ENCODE measurements around the gene BCL2A1.

DNA sequence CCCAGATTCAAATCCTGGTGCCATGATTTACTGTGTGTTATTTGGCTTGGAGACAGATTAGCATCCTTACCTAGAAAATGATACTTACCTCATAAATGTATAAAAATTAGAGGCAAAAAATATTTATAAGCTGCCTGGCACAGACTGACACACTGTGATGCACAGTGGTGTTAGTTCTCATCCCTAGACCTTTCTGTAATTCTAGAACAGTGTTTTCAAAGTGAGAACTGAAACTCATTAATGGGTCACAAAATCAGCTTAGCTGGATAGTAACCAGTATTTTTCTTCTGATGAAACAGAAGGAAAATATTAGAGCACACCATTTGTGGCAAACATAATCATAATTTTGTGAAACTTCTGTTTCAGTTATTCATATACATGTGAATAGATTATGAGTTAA is 56.3 kb downstream of the BCL2A1 start:
- no peak for TF ChIP-seq POLR2A (IDR thresholded peaks at IDR 0.05; ENCODE audit: extremely low read depth, insufficient read length)
- TF ChIP-seq, protein P1, sequence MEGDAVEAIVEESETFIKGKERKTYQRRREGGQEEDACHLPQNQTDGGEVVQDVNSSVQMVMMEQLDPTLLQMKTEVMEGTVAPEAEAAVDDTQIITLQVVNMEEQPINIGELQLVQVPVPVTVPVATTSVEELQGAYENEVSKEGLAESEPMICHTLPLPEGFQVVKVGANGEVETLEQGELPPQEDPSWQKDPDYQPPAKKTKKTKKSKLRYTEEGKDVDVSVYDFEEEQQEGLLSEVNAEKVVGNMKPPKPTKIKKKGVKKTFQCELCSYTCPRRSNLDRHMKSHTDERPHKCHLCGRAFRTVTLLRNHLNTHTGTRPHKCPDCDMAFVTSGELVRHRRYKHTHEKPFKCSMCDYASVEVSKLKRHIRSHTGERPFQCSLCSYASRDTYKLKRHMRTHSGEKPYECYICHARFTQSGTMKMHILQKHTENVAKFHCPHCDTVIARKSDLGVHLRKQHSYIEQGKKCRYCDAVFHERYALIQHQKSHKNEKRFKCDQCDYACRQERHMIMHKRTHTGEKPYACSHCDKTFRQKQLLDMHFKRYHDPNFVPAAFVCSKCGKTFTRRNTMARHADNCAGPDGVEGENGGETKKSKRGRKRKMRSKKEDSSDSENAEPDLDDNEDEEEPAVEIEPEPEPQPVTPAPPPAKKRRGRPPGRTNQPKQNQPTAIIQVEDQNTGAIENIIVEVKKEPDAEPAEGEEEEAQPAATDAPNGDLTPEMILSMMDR (IDR thresholded peaks at IDR 0.05; ENCODE audit: low read depth, low read length), result no peak
- TF ChIP-seq, protein P2, sequence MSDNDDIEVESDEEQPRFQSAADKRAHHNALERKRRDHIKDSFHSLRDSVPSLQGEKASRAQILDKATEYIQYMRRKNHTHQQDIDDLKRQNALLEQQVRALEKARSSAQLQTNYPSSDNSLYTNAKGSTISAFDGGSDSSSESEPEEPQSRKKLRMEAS (IDR thresholded peaks at IDR 0.05; ENCODE audit: low read depth, low read length), result no peak

Measured in NB4 (cell line).